Measurements from ENCODE around the gene ACSS1.

The ACSS1 gene

DNA sequence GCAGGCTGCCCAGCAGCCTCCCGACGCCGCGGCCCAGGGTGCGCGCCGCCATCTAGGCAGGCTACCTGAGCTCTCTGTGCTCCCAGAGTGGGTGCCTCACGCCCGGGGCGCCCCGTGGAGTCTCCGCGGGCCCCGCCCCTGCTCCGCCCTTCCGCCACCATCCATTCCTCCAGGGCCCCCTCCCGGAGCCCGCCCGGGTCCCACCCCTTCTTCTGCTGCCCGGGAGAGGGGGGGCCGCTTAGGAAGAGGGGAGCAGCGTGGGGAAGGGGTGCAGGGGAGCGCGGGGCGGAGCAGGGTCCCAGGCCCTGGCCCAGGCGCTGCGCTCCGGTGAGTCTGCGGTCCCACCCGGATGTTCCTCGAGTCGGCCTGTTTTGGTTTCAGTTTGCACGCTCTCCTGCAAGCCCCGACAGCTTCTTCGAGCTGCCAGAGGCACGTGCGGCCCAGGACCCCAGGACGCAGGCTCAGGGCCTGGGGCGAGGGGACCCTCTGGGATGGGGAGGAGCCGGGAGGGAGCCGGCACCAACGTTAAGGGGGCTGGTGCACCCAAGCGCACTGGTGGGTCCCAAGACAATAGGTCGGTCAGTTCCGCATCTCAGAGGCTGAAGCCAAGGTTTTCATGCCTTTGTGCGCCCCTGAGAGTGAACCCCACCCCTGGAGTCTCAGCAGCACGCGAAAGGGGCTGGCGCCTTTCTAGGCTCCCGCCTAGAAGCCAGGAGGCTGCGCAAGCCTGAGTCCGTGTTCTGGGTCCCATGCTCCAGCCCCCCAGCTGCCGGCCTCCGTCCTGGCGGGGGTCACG is at the start of gene ACSS1:
Gene ACSS1, minus strand, starts transcription at position 89 of the 796 bp plus-strand sequence. Its CDS starts 37 bp downstream, at position 52.
- Histone ChIP-seq H3K36me3 (ENCODE audit: control insufficient read depth, insufficient read depth, low read length) (no peaks in the 10 kb centered on the region), H3K27me3 (ENCODE audit: control insufficient read depth, insufficient read depth, low read length) (no peaks in the 10 kb centered on the region), H3K4me3 (ENCODE audit: low read length) (peak within 1 kb of the TSS; percentile 92), H3K4me1 (ENCODE audit: control insufficient read depth, insufficient read depth, low read length) (peaks cover 34% of the 10 kb centered on the region), H3K9ac (ENCODE audit: low read length) (peak within 1 kb of the TSS; percentile 67), H3K27ac (ENCODE audit: low read depth, low read length) (peak within 1 kb of the TSS; percentile 90)

DNA sequence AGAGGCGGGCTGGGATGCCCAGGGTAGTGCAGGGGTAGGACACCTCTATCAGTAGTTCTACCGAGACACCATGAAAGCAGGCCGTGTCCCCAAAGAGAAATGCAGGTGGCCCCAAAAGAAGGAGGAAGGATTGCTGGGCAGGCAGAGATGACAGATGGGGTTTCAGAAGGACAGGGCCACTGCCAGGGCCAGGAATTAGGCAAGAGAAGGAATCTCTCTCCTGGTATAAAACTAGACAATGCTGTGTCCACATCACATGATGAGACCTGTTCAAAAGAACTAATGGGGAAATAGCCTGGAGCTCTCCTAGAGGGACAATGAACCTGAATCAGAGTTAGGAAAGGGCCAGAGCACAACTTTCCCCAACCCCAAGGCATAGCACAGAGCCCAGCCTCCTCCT is 45.6 kb upstream of the ACSS1 start:
- Histone ChIP-seq H3K27me3 (ENCODE audit: control insufficient read depth, insufficient read depth, low read length) (no peaks in the 10 kb centered on the region), H3K9ac (ENCODE audit: low read length) (no peak overlapping the region), H3K4me1 (ENCODE audit: control insufficient read depth, insufficient read depth, low read length) (no peaks in the 10 kb centered on the region), H3K27ac (ENCODE audit: low read depth, low read length) (no peak overlapping the region), H3K4me3 (ENCODE audit: low read length) (no peak overlapping the region), H3K36me3 (ENCODE audit: control insufficient read depth, insufficient read depth, low read length) (no peaks in the 10 kb centered on the region)

DNA sequence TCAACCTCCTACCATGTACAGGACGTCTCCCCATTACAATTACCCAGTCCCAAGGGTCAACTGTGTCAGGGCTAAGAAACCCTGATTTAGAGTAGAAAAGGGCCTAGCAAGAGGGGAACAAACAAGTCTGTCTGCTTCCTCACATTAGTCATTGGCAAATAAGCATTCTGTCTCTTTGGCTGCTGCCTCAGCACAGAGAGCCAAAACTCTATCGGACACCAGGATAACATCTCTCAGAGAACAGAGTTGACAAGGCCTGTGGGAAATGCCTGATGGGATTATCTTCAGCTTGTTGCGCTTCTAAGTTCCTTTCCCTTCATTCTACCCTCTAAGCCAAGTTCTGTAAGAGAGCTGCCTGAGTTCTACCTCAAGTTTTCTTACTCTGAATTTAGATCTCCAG is 43.0 kb upstream of the ACSS1 start:
- H3K4me3 ChIP-seq (ENCODE audit: low read length) = no peak overlapping the region
- H3K27me3 ChIP-seq (ENCODE audit: control insufficient read depth, insufficient read depth, low read length) = no peaks in the 10 kb centered on the region
- no peak overlapping the region for H3K27ac ChIP-seq (ENCODE audit: low read depth, low read length)
- no peak overlapping the region for H3K9ac ChIP-seq (ENCODE audit: low read length)
- H3K4me1 ChIP-seq (ENCODE audit: control insufficient read depth, insufficient read depth, low read length) = no peaks in the 10 kb centered on the region
- no peaks in the 10 kb centered on the region for H3K36me3 ChIP-seq (ENCODE audit: control insufficient read depth, insufficient read depth, low read length)

DNA sequence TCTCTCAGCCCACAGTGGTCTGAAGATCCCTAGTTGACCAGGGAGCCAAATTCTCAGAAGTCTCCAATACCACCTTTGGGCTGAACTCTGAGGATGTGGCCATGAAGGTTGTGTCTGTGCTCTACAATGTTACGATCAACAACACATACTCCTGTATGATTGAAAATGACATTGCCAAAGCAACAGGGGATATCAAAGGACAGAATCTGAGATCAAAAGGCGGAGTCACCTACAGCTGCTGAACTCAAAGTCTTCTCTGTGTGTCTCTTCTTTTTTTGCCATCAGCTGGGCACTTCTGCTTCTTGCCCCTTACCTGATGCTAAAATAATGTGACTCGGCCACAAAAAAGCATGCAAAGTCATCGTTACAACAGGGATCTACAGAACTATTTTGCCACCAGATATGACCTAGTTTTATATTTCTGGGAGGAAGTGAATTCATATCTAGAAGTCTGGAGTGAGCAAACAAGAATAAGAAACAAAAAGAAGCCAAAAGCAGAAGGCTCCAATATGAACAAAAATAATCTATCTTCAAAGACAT is 41.7 kb upstream of the ACSS1 start:
- Histone ChIP-seq H3K36me3 (ENCODE audit: control insufficient read depth, insufficient read depth, low read length) (no peaks in the 10 kb centered on the region), H3K4me1 (ENCODE audit: control insufficient read depth, insufficient read depth, low read length) (no peaks in the 10 kb centered on the region)

DNA sequence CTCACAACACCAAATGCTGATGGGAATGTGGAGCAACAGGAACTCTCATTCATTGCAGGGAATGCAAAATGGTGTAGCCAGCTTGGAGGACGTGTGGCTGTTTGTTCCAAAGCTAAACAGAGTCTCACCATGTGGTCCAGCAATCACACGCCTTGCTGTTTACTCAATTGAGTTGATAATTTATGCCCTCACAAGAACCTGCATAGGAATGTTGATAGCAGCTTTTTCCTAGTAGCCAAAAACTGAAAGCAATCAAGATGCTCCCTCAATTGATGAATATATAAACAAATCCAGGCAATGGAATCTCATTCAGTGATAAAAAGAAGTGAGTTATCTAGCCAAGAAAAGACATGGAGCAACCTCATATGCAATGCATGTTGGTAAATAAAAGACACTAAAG is 39.6 kb upstream of the ACSS1 start:
- H3K27ac ChIP-seq (ENCODE audit: low read depth, low read length) = no peak overlapping the region
- no peak overlapping the region for H3K4me3 ChIP-seq (ENCODE audit: low read length)
- H3K4me1 ChIP-seq (ENCODE audit: control insufficient read depth, insufficient read depth, low read length) = no peaks in the 10 kb centered on the region
- H3K27me3 ChIP-seq (ENCODE audit: control insufficient read depth, insufficient read depth, low read length) = no peaks in the 10 kb centered on the region
- H3K9ac ChIP-seq (ENCODE audit: low read length) = no peak overlapping the region
- H3K36me3 ChIP-seq (ENCODE audit: control insufficient read depth, insufficient read depth, low read length) = no peaks in the 10 kb centered on the region

More for the DNA sequence above, 41.7 kb upstream of the ACSS1 start:
- Histone ChIP-seq H3K27ac (ENCODE audit: low read depth, low read length) (no peak overlapping the region), H3K9ac (ENCODE audit: low read length) (no peak overlapping the region), H3K4me3 (ENCODE audit: low read length) (no peak overlapping the region), H3K27me3 (ENCODE audit: control insufficient read depth, insufficient read depth, low read length) (no peaks in the 10 kb centered on the region)

DNA sequence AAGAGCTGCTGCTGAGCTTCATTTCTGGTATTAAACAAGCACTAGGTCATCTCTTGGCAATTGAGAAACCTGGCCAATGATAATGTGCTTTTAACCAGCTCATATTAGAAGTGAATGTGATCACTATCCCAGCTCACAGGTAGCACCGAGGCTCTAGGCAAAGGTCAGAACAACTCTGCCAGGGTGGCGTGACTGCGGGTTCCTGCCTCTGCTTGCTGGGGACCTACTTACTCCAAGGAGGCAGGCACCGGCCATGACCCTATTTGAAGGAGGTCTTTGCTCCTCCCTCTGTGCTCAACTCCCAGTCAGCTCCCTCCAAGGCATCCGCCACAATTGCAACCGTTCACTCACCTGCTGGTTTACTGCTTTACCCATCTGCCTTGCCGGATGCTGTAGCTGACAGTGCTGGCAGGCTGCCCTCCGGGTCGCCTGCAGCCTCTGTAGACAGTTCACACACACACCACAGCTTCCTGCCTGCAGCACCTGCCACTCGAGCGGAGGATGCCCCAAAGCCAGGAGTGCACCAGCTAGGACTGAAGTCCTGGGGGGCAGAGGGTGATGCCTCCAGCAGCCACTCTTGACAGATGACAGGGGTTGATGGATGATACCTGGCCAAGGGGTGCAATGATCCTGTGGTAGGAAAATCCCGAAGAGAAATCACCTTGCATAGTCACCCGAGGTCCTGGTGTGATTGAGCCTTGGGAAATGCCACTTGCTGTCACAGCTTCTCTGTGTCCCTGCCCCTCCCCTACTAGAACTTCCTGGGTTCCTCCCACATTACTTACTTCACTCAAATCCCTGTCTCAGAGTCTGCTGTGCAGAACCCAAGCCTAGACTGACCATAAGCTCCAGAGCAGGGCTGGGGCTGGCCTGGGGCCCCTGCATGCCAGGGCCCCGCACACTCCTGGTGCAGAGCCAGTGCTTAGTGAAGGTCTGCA is 32.8 kb upstream of the ACSS1 start:
- Histone ChIP-seq H3K36me3 (ENCODE audit: control insufficient read depth, insufficient read depth, low read length) (no peaks in the 10 kb centered on the region), H3K9ac (ENCODE audit: low read length) (no peak overlapping the region), H3K4me1 (ENCODE audit: control insufficient read depth, insufficient read depth, low read length) (no peaks in the 10 kb centered on the region), H3K27me3 (ENCODE audit: control insufficient read depth, insufficient read depth, low read length) (peaks cover 15% of the 10 kb centered on the region), H3K27ac (ENCODE audit: low read depth, low read length) (no peak overlapping the region), H3K4me3 (ENCODE audit: low read length) (no peak overlapping the region)

DNA sequence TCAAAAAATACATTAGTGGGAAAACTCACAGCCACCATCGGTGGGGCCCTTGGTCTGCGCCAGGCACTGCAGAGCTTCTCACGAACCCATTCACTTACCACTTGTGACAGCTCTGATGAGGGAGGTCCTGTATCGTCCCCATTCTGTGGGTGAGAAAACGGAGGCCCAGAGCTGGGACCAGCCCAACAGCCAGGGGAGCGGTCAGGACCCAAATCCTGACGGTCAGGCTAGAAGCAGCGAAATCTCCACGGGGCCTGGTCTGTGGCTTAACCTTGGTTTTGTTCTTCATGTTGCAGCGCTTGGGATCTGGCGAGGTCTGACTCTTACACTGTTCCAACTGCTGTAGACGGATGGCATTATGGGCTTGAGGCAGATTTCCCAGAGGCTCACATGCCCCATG is 31.7 kb upstream of the ACSS1 start:
- Histone ChIP-seq H3K27me3 (ENCODE audit: control insufficient read depth, insufficient read depth, low read length) (peaks cover 22% of the 10 kb centered on the region), H3K9ac (ENCODE audit: low read length) (no peak overlapping the region), H3K4me3 (ENCODE audit: low read length) (no peak overlapping the region), H3K36me3 (ENCODE audit: control insufficient read depth, insufficient read depth, low read length) (no peaks in the 10 kb centered on the region), H3K4me1 (ENCODE audit: control insufficient read depth, insufficient read depth, low read length) (no peaks in the 10 kb centered on the region), H3K27ac (ENCODE audit: low read depth, low read length) (no peak overlapping the region)

DNA sequence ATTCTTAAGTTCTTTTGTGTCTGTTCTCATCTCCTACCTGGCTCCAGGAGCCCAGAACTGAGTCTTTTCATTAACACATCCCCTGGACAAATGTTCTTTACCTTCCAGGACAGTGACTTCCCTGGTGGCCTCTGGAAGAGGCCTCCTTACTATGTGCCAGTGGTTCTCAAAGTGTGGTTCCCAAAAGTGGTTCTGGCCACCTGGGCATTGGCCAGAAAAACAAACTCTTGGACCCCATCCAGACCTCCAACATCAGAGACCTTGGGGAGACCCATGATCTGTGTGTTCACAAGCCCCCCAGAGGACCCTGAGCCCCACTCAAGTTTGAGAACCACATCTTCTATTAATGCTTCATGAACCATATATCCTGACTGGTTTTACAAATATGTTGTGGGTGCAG is 31.2 kb upstream of the ACSS1 start:
- H3K36me3 ChIP-seq (ENCODE audit: control insufficient read depth, insufficient read depth, low read length) = no peaks in the 10 kb centered on the region
- no peak overlapping the region for H3K27ac ChIP-seq (ENCODE audit: low read depth, low read length)
- no peak overlapping the region for H3K9ac ChIP-seq (ENCODE audit: low read length)
- H3K4me1 ChIP-seq (ENCODE audit: control insufficient read depth, insufficient read depth, low read length) = no peaks in the 10 kb centered on the region
- peaks cover 27% of the 10 kb centered on the region for H3K27me3 ChIP-seq (ENCODE audit: control insufficient read depth, insufficient read depth, low read length)
- H3K4me3 ChIP-seq (ENCODE audit: low read length) = no peak overlapping the region

DNA sequence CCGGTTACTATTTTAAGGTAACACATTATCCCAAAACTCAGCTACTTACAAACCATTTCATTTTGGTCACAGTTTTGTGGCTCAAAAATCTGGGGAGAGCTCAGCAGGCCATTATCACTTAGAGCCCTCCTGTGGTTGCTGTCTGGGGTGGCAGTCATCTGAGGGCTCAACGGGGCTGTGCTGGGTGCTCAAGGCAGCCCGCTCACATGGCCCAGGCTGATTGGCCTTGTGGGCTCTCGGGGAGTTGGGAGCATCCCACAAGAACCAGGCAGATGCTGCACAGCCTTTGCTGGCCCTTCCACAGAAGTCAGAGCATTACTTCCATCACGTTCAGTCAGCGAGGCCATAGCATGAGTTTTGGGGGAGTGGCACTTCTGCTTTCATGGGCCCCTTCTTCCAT is 30.3 kb upstream of the ACSS1 start:
- peaks cover 34% of the 10 kb centered on the region for H3K27me3 ChIP-seq (ENCODE audit: control insufficient read depth, insufficient read depth, low read length)
- no peaks in the 10 kb centered on the region for H3K4me1 ChIP-seq (ENCODE audit: control insufficient read depth, insufficient read depth, low read length)
- H3K9ac ChIP-seq (ENCODE audit: low read length) = no peak overlapping the region
- H3K4me3 ChIP-seq (ENCODE audit: low read length) = no peak overlapping the region
- no peak overlapping the region for H3K27ac ChIP-seq (ENCODE audit: low read depth, low read length)
- H3K36me3 ChIP-seq (ENCODE audit: control insufficient read depth, insufficient read depth, low read length) = no peaks in the 10 kb centered on the region

DNA sequence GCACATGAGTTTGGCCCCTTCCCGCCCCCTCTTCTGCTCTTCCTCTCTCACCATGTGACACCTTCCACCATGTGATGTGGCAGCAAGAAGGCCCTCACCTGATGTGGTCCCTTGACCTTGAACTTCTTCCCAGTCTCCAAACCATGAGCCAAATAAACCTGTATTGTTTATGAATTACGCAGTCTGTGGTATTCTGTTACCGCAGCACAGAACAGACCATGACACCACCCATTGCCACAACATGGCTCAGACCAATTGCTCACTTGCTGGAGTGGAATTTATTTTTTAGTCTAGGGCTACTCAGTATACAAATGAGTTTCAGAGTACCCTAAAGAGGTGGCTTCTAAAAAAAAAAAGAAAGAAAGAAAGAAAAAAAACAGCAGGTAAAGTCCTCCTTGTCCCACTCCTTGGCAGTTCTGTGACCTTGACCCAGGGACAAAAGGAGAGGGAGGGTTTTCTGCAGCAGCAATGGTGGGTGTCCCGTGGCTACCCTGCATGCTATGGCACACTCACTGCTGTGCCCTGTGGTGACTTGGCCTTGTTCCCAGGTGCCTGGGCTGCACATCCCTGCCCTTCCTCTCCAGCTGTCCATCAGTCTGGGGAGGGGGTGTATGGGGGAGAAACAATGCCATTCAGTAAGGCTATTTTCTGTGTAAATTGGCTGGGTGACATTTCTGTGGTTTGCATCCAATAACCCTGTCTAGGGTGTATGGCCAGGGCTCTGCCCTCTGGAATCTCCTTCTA is 29.4 kb upstream of the ACSS1 start:
- Histone ChIP-seq H3K4me1 (ENCODE audit: control insufficient read depth, insufficient read depth, low read length) (no peaks in the 10 kb centered on the region), H3K4me3 (ENCODE audit: low read length) (no peak overlapping the region), H3K27me3 (ENCODE audit: control insufficient read depth, insufficient read depth, low read length) (peaks cover 43% of the 10 kb centered on the region), H3K36me3 (ENCODE audit: control insufficient read depth, insufficient read depth, low read length) (no peaks in the 10 kb centered on the region), H3K27ac (ENCODE audit: low read depth, low read length) (no peak overlapping the region), H3K9ac (ENCODE audit: low read length) (no peak overlapping the region)

DNA sequence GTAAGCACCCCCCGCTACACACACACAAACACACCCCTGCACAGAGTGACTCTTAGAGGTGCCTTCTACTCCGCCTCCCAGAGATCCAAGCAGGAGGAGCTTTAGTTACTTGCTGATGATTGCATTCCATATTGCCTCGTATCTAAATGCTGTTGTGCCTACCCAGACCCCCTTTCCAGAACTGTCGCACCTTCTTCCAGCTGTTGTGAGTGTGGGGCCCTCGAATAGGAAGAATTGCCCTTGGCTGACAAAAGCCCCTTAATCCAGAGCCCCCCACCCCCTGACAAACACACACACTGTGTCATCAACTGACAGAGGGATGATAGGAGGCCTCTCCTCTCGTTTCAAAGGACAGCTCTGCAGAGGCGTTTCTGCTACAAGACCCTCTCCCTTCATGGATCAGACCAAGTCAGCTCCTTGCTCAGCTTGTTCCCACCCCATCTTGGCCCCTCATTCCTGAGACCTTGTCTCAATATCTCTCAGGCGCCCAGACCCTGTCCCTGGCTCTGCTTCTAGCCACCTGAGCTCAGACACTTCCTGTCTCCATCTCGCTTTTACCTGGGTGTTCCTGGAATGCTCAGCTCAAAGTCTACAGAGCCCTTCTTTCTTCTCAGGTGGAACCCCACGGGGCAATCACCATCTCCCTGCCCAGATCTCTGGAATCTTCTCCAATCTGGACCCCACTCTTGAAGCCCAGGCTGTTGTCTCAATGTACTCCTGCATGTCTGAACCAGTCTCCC is 28.0 kb upstream of the ACSS1 start:
- no peaks in the 10 kb centered on the region for H3K36me3 ChIP-seq (ENCODE audit: control insufficient read depth, insufficient read depth, low read length)
- H3K27me3 ChIP-seq (ENCODE audit: control insufficient read depth, insufficient read depth, low read length) = peaks cover 49% of the 10 kb centered on the region
- no peak overlapping the region for H3K27ac ChIP-seq (ENCODE audit: low read depth, low read length)
- no peak overlapping the region for H3K4me3 ChIP-seq (ENCODE audit: low read length)
- no peaks in the 10 kb centered on the region for H3K4me1 ChIP-seq (ENCODE audit: control insufficient read depth, insufficient read depth, low read length)
- no peak overlapping the region for H3K9ac ChIP-seq (ENCODE audit: low read length)

Measured in rectal smooth muscle tissue (tissue), 1 donor.